DOHH2 (cell line): ENCODE data around the gene PRKAR2A.

Experiments used
- EZH2phosphoT487 ChIP-seq: fragments of 200-600 bp; sonication (generic); IDR thresholded peaks from 2 replicates; pipeline ENCODE4 v1.6.1; 2017; ENCODE audit warnings: borderline replicate concordance, mild to moderate bottlenecking, antibody characterized with exemption, low read length, moderate library complexity, mixed read lengths
- TF ChIP-seq, protein P1 (sequence below): fragments of 200-600 bp; sonication (generic); IDR thresholded peaks from one replicate; pipeline ENCODE4 v1.5.1; 2014; ENCODE audit warnings: antibody characterized with exemption, mild to moderate bottlenecking, low read depth, low read length; ENCODE audit not compliant: poor library complexity, severe bottlenecking

DNA sequence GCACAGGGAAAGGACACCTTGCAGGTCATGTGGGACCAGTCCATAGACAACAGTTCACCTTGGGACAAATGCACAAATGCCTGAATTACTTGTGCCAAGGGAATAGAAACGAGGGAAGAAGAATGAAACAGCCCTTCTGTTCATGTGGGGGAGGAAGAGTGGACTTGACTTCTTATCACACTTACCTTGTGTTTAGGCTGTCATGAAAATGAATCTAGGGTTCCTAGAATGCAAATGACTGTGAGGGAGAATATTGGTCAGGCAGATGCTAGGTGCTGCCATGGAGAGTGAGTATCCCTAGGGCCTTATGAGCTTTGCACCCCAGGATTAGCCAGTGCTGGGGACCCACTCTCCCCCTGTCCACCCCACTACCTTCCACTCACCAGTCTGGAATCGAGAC, 11.0 kb upstream of the PRKAR2A start:
- TF ChIP-seq, protein P1, sequence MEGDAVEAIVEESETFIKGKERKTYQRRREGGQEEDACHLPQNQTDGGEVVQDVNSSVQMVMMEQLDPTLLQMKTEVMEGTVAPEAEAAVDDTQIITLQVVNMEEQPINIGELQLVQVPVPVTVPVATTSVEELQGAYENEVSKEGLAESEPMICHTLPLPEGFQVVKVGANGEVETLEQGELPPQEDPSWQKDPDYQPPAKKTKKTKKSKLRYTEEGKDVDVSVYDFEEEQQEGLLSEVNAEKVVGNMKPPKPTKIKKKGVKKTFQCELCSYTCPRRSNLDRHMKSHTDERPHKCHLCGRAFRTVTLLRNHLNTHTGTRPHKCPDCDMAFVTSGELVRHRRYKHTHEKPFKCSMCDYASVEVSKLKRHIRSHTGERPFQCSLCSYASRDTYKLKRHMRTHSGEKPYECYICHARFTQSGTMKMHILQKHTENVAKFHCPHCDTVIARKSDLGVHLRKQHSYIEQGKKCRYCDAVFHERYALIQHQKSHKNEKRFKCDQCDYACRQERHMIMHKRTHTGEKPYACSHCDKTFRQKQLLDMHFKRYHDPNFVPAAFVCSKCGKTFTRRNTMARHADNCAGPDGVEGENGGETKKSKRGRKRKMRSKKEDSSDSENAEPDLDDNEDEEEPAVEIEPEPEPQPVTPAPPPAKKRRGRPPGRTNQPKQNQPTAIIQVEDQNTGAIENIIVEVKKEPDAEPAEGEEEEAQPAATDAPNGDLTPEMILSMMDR, result no peak
- no peak for TF ChIP-seq EZH2phosphoT487
